SHP77 treated with DMSO at 0.1 percent for 48 hours (cell line): ENCODE data around the gene PEMT.

Experiments
- DNase-seq: peaks from one replicate; lab custom pipeline; 2025; lab: John Stamatoyannopoulos, UW

PEMT gene

DNA sequence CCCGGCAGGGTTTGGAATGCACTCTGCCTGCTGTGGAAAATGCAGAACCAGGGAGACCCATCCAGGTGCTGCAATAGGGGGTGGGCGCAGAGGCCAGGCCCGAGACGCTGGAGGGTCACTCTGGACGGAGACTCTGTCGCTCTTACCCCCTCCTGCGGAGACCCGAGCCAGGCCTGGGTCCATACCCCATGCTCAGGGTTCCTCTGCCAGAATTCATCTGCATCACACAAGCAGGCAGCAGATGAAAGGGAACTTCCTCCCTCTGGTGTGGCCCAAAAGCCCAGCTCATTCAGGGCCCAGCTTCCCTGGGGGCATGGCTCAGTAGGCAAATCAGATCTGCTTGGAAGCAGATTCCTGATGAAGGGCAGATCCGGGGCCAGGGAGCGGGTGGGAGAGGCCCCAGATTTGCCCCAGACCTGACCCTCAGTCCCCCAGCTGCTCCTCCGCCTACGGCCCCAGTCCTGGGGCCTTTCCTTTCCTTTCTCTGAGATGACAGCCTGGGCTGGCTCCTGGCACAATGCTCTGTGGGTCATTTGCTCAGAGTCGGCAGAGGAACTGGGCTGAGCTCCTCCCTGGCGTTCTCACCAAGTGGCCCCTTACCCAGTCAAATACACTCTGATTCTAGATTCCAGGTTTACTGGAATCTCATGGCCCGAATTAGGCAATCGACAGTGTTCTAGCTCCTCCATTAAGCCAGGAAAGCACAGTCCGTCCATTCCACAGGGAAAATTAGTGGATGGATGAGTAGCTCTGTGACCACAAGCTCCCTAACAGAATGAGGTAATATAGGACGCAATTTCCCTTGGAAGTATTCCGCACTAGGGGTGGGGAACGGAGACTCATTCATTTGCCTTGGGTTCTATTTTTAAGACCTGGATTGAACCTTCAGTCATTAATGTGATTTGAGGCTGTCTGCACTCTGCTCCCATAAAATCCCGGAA, 76.2 kb downstream of the PEMT start:
- peak; percentile 70 for DNase-seq

DNA sequence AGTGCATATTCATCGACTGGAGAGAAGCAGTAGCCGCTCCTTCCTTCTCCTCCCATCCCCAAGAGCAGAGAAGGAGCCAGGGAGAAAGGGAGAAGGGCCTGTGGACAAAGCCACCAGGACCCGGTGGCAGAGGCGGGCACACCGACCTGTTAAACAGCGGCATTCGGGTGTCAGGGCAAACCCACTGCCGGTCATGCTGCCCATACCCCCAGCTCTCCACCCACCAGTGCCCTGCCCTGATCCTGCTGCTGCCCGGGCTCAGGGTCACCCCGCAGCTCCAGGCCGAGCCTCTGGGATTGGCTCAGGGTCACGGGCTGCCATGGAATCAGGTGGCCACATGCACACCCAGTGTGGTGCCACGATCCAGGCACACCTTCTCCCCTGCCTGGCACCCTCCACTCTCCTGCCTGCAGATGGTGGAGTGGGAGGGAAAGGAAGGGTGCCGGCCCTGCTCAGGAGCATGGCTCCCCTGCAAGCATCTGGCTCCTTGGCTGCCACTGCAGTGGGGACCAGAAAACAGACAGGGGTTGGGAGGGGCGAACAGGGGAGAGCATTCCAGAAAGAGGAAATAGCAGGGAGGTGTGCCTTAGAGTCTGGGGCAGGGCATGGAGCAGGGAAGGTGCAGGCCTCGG, 77.0 kb downstream of the PEMT start:
- no peak for DNase-seq

DNA sequence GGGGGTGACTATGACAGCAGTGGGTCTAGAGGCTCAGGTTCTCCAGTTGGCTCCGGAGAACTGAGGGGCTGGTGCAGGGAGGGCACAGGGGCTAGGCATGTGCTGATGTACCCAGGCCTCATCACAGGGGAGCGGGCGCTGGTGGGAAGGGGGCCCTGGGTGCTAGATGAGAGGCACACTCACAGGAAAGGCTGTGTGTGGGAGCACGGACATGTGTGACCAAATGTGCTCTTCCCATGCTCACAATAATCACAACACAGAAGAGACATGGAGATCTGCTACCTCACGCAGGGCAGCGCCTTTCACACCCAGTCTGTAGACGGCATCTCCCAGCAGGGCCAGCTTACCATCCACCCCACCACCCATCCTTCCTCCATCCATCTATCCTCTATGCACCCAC, 77.9 kb downstream of the PEMT start:
- no peak for DNase-seq

DNA sequence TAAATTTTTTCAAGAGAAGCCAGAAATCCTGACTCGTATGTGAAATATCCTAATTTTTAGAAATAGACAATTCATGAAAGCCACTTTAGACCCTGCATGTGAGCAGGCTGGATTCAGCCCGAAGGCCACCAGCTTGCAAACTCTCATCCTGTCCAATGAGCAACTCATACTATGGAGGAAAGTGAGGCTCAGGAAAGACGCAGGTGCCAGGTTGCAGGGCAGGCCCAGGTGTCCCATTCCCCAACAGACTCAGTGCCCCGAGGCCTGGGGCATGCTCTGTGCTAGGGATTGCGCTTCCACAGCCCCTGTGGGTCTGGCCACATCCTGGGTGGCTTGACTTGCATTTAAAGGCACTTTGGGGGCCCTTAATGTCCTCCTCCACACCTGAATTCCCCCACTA, 78.6 kb downstream of the PEMT start:
- DNase-seq: no peak

DNA sequence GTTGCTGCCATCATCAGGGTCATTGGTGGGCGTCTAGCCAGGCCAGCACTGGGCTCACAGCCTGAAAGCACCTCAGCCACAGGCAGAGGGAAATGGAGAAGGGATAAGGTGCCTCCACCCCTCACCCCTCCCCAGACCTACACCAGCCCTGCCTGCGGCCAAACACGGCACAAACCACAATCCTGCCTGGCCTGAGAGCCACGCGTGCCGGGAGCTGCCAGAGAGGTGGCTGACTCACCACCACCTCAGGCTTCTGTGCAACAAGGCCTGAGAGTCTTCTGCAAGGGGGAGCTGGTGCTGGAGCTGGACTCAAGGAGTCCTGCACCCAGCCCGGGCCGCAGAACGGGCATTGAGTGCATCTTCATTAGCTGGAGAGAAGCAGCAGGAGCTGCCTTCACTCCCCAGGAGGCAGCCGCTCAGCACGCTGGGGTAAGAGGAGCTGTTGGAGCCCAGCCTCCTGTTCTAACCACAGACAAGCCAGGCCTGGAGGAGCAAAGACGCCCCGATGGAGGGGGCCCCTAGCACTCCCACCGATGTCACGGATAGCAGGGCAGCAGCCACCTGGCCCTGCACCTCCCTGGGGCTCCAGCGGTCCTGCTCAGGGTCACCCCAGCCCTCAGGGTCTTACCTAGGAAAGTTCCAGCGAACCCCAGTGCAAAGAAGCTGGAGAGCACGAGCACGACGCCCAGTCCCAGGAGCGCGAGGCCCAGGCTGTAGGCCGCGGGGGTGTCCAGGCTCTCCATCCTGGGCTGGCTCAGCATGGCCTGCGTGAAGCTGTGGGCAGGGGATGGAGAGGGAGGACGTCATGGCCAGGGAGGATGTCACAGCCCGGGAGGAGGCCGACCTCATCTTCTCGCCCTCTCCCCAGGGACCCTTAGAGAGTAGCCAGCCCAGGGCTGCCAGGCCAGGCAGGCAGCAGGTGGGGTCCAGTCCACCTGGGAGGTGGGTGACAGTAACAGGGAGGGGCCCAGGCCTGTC, 79.3 kb downstream of the PEMT start:
- no peak for DNase-seq

DNA sequence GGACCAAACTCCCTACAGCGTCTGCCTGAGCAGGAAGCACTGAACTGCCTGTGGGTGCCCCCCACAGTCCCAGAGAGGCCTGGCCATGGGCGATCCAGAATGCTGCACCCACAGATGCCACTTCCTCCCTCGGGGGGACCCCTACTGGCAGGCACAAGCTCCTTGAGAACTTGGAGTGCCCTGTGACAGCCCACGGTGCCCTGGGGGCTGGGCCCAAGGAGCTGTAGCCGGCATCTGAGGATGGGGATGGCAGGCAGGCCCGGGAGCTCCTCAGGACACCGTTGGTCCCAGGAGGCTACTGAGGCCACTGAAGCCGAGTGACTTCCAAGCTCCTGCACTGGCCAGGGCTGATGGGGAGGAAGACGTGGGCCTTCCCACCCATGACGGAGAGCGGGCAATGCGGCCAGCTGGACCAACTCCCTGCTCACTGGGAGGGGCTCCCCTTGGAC, 80.2 kb downstream of the PEMT start:
- DNase-seq: no peak

DNA sequence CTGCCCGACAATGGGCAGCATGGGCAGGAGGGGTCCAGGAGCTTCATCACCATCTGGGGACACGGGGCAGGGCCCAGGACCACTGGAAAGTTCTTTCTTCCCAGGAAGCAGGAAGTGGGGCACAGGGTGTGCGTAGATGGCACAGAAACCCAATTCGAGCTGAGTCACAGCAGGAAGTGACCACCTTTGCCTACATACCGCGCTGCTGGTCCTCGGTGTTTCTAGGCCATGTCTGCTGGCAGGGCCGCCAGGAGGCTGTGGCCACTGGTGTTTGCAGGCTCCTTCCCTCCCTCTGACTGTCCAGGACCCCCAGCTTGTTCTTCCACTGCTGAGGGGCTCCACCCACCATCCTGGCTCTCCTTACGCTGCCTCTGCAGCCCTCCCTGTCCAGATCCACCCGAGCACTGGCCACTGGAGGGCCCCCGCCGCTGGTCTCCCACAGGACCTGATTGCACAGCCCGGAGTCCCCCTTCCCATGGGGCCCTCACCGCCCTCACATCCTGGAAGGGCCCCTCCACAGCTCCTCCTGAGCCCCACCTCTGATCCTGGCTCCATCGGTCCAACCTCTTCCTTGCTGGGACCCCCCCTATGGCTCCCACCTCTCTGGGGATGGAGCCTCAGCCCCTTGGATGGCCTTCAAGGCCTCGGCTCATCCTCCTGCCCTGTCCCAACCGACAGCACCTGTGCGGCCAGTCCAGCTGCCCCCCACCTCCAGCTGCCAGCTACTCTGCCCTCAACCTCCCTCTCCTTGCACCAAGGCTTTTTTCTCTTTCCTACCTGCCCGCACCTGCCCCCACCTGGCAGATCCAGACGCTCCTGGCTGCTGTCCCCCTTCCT, 80.8 kb downstream of the PEMT start:
- no peak for DNase-seq

DNA sequence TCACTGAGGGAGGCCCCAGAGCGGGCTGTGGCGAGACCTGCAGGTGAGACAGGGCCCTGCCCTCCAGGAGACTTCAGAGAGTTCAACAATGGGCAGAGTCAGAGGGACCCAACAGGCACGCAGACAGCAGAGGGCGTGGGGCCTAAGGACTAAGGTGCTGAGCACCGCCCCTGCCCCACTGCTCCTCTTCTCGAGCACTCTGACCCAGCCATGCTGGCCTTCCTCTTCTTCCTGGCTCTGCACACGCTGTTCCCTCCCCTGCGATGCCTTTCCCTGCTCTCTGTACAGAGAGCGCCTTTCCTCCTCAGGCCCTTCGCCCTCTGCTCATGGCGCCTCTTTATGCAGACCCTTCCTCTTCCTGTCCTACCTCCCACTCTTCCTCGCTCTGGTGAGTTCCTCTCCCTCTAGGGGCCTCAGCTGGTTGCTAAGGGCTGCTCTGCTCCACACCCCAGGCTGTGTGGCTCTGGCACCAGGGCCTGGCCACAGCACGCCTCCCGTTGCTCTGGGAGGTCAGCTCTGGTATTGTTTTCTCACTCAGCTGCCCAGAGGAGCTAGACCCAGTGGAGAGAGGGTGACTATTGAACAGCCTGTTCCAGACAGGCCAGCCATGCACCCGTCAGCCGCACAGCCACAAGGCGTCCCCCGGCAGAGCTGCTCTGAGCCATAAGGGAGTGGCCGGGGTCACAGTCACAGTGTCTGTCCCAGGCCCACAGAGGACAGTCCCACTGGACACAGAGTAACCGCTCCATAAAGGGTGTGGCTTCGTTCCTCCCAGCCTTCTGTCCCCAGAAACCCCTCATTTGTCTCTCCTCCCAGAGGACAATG, 81.7 kb downstream of the PEMT start:
- DNase-seq: no peak

DNA sequence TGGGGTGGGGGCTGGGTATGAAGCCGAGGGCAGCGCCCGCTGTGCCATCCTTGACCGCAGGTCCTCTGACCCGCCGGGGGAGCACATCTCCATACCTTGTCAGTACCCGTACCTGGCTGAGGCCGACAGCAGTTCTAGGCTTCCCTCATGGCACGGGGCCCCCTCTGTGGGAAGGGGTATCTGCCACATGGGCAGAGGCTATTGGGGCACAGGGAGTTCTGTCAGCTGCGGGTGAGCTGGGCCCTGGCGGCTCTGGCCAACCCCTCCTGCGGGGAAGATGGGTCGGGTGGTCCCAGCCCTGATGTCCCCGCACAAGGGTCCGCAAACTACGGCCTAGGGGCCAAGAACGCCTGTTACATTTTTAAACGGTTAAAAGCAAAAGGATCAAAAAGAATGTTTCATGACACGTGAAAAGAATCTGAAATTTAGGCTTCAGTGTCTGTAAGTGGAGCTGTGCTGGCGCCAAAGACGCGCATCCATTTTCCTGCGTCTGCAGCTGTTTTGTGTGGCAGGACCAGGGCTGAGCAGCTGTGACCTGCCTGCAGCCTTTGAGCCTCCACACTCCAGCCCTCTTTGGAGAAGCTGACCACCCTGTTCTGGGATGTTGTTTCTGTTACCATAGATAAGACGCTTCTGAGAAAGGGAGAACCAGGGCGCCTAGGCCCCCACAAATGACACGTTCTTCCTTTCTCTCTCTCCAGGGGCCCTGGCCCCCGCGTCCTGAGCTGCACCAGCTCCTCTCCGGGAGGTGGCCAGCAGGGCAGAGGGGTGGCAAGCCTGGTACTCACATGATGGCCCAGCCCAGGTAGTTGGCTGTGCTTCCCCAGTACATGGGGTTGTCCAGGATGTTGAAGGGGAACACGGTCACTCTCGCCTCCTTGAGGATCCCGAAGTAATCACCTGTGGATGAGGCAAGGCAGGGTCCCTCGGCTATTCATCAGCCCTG, 82.6 kb downstream of the PEMT start:
- DNase-seq: no peak

DNA sequence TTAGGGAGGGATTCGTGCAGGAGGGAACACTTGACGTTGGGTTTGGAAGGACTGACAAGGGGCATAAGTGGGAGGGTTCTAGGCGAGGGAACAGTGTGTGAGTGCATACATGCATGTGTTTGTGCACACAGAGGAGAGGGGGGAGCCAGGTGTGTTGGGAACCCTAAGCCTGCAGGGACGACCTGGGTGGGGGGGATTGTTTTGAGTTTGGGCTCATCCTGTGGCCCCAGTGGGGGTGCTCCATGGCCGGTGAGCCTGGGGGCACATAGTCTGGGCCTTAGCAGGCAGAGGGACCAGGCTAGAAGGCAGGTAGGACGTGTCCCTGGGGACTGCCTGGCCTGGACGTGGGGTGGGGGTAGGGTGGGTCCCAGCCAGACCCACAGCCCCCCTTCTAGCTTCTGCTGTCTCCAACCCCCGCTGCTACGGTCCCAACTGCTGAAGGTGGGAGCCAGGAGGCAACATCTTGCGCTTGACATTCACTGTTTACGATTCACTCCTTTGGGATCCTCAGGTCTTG, 83.4 kb downstream of the PEMT start:
- DNase-seq: no peak

DNA sequence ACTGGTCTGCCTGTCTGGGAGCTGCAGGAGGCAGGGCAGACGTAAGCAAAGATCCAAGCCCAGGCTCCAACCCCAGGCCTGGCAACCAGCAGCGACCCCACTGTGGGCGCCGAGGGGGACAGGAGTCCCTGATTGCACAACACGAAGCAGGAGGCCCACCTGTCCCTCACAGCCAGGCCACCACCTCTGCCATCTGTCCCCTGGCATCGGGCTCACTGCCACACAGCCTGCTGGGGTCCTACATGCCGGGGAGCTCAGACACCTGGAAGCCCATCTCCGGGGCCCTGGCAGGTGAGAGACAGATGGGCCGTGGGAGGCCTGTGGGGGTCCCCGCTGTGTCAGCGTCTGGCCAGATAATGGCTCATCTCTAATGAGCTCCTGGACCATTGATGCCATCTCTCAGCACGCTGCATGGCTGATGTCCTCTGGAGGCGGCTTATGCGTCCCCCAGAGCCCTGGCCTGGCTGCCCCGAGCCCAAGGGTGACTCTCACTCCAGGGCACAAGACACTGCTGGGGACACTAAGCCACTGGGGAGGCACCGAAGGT, 84.0 kb downstream of the PEMT start:
- no peak for DNase-seq

DNA sequence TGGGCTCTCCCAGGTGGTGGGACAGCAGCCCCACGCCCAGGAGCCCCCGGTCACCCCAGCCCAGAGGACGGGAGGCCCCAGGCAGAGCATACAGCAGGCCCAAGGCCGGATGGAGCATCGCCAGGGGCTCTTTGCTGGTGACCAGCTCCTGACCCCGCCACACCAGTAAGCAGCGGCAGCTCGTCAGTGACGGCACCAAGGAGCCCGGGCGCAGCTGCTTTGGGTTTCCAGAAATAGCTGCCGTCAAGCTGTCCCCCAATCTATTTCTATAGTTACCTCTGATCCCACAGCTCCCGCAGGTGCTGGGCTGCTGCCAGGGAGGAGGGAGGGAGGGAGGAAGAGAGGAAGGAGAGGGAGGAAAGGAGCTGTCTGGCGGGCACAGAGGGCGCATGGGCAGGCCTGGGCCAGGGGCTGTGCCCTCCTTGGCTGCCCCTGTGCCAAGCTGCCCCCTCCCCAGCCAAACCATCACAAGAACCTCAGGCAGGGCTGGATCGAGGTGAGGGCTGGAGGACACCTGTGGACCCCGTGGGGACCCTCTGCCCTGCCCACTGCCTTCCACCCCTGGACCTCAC, 84.5 kb downstream of the PEMT start:
- peak; percentile 99 for DNase-seq

DNA sequence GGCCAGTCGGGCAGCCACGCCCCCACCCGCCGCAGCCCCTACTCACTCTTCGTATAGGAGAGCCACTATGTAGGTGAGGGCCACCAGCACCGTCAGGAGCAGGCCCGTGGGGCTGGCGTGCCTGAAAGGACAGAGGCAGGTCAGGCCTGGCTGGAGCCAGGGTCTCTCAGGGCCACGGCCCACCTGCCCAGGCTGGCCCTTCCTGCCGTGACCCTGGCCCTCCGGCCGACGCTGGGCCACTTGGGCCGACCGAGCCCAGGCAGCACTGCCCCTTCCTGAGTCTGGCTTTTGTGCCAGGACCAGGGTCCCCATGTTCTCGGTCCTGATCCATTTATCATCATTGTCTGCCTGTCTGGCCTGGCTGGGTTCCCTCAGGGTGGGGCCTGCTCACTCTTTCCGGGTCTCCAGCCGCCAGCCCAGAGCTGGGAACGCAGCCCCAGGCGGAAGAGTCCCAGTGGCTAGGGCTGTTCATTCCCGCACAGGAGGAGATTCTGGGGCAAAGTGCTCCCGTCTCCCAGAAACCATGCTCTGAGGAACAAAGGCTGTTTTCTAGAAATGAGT, 85.2 kb downstream of the PEMT start:
- no peak for DNase-seq

DNA sequence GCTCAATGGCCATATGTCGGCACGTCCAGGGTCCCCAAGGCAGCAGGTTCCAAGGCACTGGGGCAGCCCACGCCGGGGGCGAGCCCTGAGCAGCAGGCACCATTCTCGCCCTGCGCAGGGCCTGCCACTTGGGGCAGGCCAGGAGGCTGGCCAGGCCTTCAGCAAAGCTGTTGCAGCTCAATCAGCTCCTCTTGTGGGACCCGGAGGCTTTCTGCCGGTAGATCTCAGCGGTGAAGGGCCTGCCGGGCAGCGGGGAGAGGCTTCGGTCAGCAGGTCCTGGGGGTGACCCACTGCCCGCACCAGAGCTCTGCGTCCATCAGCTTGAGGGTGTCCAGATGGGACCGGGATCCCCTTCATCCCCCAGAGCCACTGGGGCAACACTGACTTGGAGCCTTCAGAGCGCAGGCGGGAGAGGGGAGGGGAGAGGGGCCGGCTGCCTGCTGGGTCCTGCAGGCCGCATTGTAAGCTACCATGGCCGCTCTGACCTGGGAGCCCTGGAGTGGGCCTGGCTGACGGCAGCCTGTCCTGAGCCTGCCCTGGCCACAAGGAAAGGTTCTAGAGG, 85.8 kb downstream of the PEMT start:
- no peak for DNase-seq

DNA sequence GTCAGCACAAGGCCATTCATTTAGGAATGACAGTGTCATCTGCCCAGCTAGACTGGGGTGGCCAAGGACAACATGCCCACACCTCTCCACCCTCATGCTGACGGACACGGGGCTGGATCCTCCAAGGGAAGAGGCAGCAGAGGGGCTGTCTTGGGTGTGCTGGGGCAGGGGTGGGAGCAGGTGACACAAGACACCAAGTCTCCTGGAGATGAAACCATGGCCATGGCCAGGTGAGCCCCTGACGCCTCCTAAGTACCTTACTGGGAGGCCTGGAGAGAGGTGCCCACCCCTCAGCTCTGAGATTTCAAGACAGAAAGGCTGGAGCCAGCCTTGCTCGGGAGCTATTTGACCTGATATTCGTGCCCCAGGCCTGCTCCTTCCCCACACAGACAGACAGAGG, 86.4 kb downstream of the PEMT start:
- DNase-seq: no peak

DNA sequence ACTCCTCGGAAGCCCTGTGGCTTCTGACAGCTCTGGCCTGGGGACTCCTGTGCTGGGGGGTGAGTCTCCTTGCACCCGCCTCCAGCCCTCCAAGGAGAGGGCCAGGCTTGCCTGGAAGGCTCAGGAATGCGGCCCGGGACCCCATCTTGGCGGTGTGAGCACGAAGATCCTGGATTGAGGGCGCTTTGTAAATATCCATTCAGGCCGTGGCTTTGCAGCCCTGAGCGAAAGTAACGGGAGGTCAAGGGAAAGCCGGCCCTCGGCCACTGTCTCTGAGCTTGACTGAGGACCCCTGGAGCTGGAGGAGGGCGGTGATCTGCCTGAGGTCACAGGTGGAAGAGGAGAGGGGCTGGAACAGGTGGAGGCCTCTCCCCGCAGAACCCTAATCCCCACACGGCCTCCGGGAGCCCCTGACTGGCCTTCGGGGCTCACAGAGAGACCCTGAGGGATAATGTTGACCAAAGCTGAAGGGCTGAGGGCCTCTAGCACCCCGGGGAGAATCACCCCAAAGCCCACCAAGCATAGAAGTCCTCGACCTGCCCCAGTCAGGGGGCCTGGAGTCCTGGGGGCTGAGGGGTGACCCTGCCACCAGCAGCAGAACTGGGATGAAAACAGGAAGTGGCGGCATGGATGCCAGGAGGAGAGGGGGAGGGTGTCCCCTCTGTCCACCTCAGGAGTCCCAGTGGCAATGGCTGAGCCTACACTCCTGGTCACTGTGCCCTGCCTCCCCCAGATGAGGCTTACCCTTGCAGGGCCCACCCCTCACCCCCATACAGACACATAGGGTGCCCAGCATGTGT, 87.0 kb downstream of the PEMT start:
- no peak for DNase-seq

DNA sequence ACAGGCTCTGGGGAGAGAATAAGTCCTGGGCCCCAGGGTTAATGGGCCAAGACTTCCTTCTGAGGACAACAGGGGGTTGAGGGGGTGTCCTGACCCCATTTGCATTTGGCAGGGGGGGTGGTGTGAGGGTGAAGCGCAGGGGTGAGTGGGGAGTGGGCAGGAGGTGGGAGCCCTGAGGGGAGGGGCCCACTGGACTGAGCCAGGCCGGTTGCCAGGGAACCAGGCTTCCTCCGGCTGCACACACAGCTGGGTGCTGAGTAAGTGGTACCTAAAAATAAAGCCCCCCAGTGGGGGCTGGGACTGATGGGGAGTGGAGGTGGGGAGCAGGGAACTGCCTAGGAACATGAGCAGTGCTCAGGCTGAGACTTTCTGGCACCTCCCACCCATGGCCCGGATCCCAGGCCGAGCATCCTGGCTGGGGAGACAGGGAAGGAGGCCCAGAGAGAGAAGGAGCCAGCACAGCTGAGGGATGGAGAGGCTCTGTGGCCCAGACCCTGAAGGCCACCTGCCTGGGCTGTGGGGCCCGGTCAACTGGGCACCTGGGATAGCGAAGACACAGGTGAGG, 87.9 kb downstream of the PEMT start:
- DNase-seq: no peak
